ENCODE results near the gene BICD1. TPM values are rescaled to one million over a fixed set of nuclear protein-coding genes. Genes with fewer than 3 reads are reported as not detected.

Gene BICD1
- total RNA-seq, 3 donors from 2014 or later, result 17.9 to 19.5 (median 18.9) TPM

DNA sequence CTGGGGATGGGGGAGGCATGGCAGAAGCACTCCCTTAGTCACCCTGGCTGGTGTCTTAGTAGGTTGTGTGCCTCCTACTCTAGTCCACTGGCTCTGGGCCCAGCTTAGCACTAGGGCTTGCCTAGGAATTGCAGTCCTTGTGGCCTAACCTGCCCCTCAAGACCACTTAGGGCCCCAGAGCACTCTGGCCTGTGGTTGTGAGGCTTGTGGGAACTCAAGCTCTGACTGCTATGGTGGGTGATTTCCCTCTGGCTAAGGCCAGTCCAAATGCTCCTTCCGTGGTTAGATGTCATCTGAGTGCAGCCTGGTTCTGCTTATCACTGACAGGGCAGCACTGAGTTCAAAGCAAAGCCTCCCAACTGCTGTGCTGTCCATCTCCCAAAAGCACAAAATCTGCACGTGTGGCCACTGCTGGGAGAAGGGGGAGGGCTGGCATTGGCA is 312.9 kb downstream of the BICD1 start:
- Mint-ChIP-seq H3K9me3 (no peaks in the 10 kb centered on the region), H3K36me3 (ENCODE audit: insufficient read depth) (no peaks in the 10 kb centered on the region)

DNA sequence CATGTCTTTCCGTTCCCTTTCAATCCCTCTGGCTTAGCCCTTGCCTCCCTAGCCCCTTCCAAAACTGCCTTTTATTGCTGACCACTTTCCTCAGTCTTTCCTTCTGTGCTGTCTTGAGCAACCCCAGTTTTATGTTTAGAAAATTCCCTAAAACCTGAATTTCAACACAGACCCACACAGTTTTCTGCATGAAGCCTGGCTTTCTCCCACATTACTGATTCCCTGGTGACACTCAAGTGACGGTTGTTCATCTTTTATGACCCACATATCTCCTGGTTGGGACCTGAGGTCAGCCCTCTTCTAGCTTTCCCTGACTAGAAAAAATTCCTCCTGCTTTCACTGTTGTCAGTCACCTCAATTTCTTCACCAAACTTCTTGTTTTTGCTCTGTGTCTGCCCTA is 313.7 kb downstream of the BICD1 start:
- Mint-ChIP-seq H3K27me3 (ENCODE audit: low read depth) (peaks cover 8% of the 10 kb centered on the region), H3K4me3 (no peak overlapping the region), H3K36me3 (ENCODE audit: insufficient read depth) (no peaks in the 10 kb centered on the region), H3K9me3 (no peaks in the 10 kb centered on the region), H3K4me1 (ENCODE audit: low read depth) (no peaks in the 10 kb centered on the region)
- ATAC-seq (no peak), DNase-seq (no peak)

More for the DNA sequence above, 312.9 kb downstream of the BICD1 start:
- Mint-ChIP-seq H3K4me1 (ENCODE audit: low read depth) (no peaks in the 10 kb centered on the region), H3K27me3 (ENCODE audit: low read depth) (peaks cover 8% of the 10 kb centered on the region), H3K4me3 (no peak overlapping the region)
- ATAC-seq, result no peak
- no peak for DNase-seq

DNA sequence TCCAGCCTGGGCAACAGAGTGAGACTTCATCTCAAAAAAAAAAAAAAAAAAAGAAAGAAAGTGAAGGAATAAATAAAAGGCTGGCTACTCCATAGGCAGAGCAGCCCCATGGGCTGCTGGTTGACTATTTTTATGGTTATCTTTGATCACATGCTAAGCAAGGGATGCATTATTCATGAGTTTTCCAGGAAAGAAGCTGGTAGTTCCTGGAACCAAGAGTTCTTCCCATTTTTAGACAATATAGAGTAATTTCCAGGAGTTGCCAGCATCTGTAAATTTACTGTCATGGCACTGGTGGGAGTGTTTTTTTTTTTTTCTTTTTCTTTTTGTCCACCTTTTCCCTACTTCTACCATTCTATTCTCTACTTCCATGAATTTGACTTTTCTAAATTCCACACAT is 316.9 kb downstream of the BICD1 start:
- no peak overlapping the region for H3K4me3 Mint-ChIP-seq

DNA sequence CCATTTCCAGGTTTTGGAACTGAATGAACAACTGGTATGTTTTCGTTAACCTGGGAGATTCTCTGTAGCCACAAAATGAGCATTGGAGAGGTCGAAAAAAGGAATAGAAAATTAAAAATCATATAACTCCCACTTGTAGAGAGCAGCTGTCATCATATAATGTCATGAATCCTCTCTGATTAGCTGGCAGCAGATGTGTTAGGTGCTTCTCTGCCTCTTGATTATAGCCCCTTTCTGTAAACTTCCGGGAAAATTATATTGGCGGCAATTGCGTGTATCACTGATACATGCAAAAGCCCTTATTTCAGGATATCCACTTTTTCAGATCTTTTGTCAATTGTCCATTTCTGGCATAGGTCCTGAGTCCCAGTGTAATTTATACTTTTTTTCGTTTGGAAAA is 324.4 kb downstream of the BICD1 start:
- DNase-seq, result no peak
- peaks cover 21% of the 10 kb centered on the region for H3K9me3 Mint-ChIP-seq
- H3K27me3 Mint-ChIP-seq (ENCODE audit: low read depth), result peaks cover 13% of the 10 kb centered on the region
- no peaks in the 10 kb centered on the region for H3K4me1 Mint-ChIP-seq (ENCODE audit: low read depth)
- no peak for ATAC-seq
- no peaks in the 10 kb centered on the region for H3K36me3 Mint-ChIP-seq (ENCODE audit: insufficient read depth)
- H3K4me3 Mint-ChIP-seq, result no peak overlapping the region

More for the DNA sequence above, 316.9 kb downstream of the BICD1 start:
- Mint-ChIP-seq H3K36me3 (ENCODE audit: insufficient read depth) (no peaks in the 10 kb centered on the region), H3K9me3 (peaks cover 14% of the 10 kb centered on the region), H3K4me1 (ENCODE audit: low read depth) (no peaks in the 10 kb centered on the region), H3K27me3 (ENCODE audit: low read depth) (peaks cover 19% of the 10 kb centered on the region)
- no peak for DNase-seq
- no peak for ATAC-seq

Other genes with a start within 250 kb of the BICD1 start
- gene RESF1, start 147.4 kb upstream of the BICD1 start, total RNA-seq, result 10 to 100 TPM; 47.9 to 58.4 (median 49.5) TPM

Measured in activated T-cell treated with anti-CD3 and anti-CD28 coated beads, Interleukin-2, amount 50 U/mL, for 4 hours (primary cell).